ENCODE results near the gene CAB39. TPM values are rescaled to one million over a fixed set of nuclear protein-coding genes. Genes with fewer than 3 reads are reported as not detected.

The CAB39 gene
- total and polyA plus RNA-seq, 2 experiments from 2014 or later = 18.7 to 67.5 TPM

GRCh38 chr2:230674966-230675672 is 37.5 kb upstream of the CAB39 start (continued):
- TF ChIP-seq ZNF462 (CRISPR knock-in tag; IDR thresholded peaks at IDR 0.05) (no peak), JUNB (IDR thresholded peaks at IDR 0.05; ENCODE audit: unreplicated experiment) (no peak), EZH2 (IDR thresholded peaks at IDR 0.05; ENCODE audit: low read depth, unreplicated experiment) (no peak), NANOG (IDR thresholded peaks at IDR 0.05; ENCODE audit: borderline replicate concordance) (no peak), REST (IDR thresholded peaks at IDR 0.05; ENCODE audit: unreplicated experiment) (no peak), ZNF331 (CRISPR knock-in tag; IDR thresholded peaks at IDR 0.05; ENCODE audit: low read depth) (no peak), EZH2phosphoT487 (IDR thresholded peaks at IDR 0.05; ENCODE audit: unreplicated experiment) (no peak), ETS1 (IDR thresholded peaks at IDR 0.05) (no peak), STAT1 (IDR thresholded peaks at IDR 0.05; ENCODE audit: unreplicated experiment) (no peak)
